Activated naive CD8-positive, alpha-beta T cell treated with anti-CD3 and anti-CD28 coated beads for 36 hours (primary cell): Measurements from ENCODE around the gene YTHDC2. TPM values are rescaled to one million over a fixed set of nuclear protein-coding genes. Genes with fewer than 3 reads are reported as not detected.
A peak's percentile ranks its signal among the peaks of the same experiment; 100 is the strongest.

Experiments
- DNase-seq: peaks from one replicate; pipeline ENCODE4 v3.0.0; 2021
- H3K27ac Mint-ChIP-seq: one replicate; pipeline ENCODE4 v1.8.0; 2022; ENCODE audit warnings: mild to moderate bottlenecking, moderate library complexity, mixed read lengths
- H3K27me3 Mint-ChIP-seq: one replicate; pipeline ENCODE4 v1.8.0; 2022; ENCODE audit warnings: mild to moderate bottlenecking, mixed read lengths
- H3K36me3 Mint-ChIP-seq: one replicate; pipeline ENCODE4 v1.8.0; 2021; ENCODE audit warnings: mild to moderate bottlenecking, mixed read lengths
- H3K4me1 Mint-ChIP-seq: one replicate; pipeline ENCODE4 v1.8.0; 2021; ENCODE audit warnings: mixed read lengths
- H3K4me3 Mint-ChIP-seq: one replicate; pipeline ENCODE4 v1.8.0; 2022; ENCODE audit warnings: mild to moderate bottlenecking, moderate library complexity, mixed read lengths
- H3K9me3 Mint-ChIP-seq: one replicate; pipeline ENCODE4 v1.8.0; 2022; ENCODE audit warnings: mixed read lengths
- total RNA-seq, 2 experiments: library from RNA; stranded (reverse); gene quantifications; one replicate each; pipeline ENCODE4 v1.2.3, GENCODE V29; 2021

YTHDC2 gene
- 10 to 100 TPM; 26.1 to 27.8 TPM for total RNA-seq

DNA sequence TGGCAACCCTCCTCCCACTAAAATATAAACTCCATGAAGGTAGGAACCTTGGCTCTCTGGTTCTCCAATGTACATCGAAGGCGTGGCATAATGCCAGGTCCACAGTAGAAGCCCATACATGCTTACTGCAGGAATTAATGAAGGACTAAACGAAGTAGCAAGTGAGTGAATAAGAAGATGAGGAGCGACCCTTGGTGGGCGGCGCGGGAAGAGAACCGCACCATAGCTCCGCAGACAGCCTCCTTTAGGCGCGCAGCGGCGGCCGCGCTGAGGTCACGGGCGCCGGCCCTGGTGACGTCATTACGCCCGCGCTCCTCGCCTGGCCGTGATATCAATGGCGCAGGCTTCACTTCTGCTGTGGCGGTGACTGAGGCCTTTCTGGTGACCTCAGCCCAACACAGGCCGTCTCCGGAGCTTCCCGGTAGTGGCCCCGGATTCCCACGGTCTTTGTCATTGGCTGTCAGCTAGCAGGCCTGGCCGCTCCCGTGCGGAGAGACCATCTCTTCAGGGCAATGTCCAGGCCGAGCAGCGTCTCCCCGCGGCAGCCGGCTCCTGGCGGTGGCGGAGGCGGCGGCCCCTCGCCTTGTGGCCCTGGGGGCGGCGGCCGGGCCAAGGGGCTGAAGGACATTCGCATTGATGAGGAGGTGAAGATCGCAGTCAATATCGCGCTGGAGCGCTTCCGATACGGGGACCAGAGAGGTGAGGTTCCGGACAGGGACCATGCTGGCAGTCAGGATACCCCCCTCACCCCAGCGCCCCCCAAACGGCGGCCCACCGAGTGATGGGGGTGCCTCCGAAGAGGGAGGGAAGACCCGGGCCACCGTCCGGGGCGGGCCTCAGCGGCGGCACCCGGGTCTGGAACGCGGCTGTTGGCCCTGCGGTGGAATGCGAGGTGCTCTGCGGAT, at the start of gene YTHDC2:
YTHDC2 (plus strand) TSS at position 311 of the 905 bp plus-strand sequence; CDS start at position 513, 202 bp downstream.
- Mint-ChIP-seq H3K27ac (peak within 1 kb of the TSS; percentile 84), H3K27me3 (peaks cover 17% of the 10 kb centered on the region)

DNA sequence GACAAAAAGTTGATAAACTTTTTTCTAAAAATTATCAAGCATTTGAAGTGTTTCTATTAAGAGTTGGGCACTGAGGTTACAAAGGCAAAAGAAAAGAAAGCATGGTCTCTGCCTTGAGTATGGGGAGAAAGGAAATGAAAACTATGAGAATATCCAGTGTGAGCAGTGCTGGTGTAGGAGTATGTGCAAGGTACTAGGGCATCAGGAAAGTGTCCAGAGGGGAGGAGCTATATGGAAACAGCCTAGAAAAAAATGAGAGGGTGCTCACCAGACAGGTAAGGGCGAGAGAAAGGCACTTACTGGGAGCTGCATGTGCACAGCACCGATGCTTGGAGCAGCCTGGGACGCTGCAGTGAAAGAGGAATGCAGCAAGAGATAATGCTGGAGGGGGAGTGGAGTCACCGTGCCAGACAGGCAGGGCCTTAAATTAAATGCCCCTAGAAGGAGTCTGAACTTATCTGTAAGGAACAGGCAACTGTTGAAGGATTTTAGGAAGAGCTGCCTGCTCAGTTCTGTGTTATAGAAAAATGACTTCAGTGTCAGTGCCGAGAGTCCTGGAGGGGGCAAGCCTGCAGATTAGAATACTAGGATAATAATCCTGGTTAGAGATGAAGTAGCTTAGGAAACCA, 39.3 kb upstream of the YTHDC2 start:
- Mint-ChIP-seq H3K27me3 (peaks cover 34% of the 10 kb centered on the region), H3K4me1 (no peaks in the 10 kb centered on the region), H3K27ac (no peak overlapping the region), H3K4me3 (no peak overlapping the region), H3K9me3 (peaks cover 6% of the 10 kb centered on the region), H3K36me3 (no peaks in the 10 kb centered on the region)
- DNase-seq = no peak

More for the DNA sequence above, at the start of gene YTHDC2:
- H3K36me3 Mint-ChIP-seq = peaks cover 22% of the 10 kb centered on the region
- H3K4me1 Mint-ChIP-seq = peaks cover 26% of the 10 kb centered on the region
- H3K9me3 Mint-ChIP-seq = peaks cover 2% of the 10 kb centered on the region
- H3K4me3 Mint-ChIP-seq = peak within 1 kb of the TSS; percentile 93
- peak; percentile 90 for DNase-seq

DNA sequence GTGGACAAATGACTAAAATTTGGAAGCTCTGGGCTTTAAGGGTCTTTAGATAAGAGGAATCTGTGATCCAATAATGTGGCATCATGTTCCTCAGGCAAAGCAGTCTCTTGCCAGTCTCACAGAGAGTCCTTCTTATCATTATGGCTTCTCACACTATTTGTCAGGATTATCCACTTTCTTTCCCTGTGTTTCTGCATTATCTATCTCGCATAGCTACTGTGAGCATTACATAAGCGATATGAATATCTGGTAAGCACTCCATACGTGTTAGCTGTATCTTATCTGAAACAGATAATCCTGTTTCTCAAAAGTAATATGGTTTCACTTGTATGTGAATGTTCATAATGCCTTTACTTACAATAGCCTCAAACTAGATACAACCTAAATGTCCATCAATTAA, 34.8 kb upstream of the YTHDC2 start:
- no peak overlapping the region for H3K4me3 Mint-ChIP-seq
- no peaks in the 10 kb centered on the region for H3K4me1 Mint-ChIP-seq
- H3K27ac Mint-ChIP-seq = no peak overlapping the region
- H3K9me3 Mint-ChIP-seq = no peaks in the 10 kb centered on the region
- no peaks in the 10 kb centered on the region for H3K36me3 Mint-ChIP-seq
- H3K27me3 Mint-ChIP-seq = peaks cover 35% of the 10 kb centered on the region
- DNase-seq = no peak

GRCh38 chr5:113480243-113480642, 33.3 kb upstream of the YTHDC2 start:
- H3K27me3 Mint-ChIP-seq = peaks cover 31% of the 10 kb centered on the region

GRCh38 chr5:113487416-113487780, 26.1 kb upstream of the YTHDC2 start:
- peaks cover 10% of the 10 kb centered on the region for H3K36me3 Mint-ChIP-seq
- H3K4me1 Mint-ChIP-seq = peaks cover 16% of the 10 kb centered on the region
- peak overlapping the region; percentile 68 for H3K4me3 Mint-ChIP-seq
- peaks cover 19% of the 10 kb centered on the region for H3K9me3 Mint-ChIP-seq
- peaks cover 83% of the 10 kb centered on the region for H3K27me3 Mint-ChIP-seq
- DNase-seq = no peak
- no peak overlapping the region for H3K27ac Mint-ChIP-seq

More at GRCh38 chr5:113480243-113480642, 33.3 kb upstream of the YTHDC2 start:
- H3K4me1 Mint-ChIP-seq = no peaks in the 10 kb centered on the region
- no peaks in the 10 kb centered on the region for H3K36me3 Mint-ChIP-seq
- DNase-seq = no peak
- H3K4me3 Mint-ChIP-seq = no peak overlapping the region
- no peak overlapping the region for H3K27ac Mint-ChIP-seq
- H3K9me3 Mint-ChIP-seq = no peaks in the 10 kb centered on the region

- peaks cover 84% of the 10 kb centered on the region for H3K27me3 Mint-ChIP-seq
- DNase-seq = peak; percentile 43
- H3K4me3 Mint-ChIP-seq = peak within 1 kb of the TSS; percentile 77
- peaks cover 16% of the 10 kb centered on the region for H3K4me1 Mint-ChIP-seq
- no peak within 1 kb of the TSS for H3K27ac Mint-ChIP-seq
- peaks cover 10% of the 10 kb centered on the region for H3K36me3 Mint-ChIP-seq
- H3K9me3 Mint-ChIP-seq = peaks cover 19% of the 10 kb centered on the region
Observed at GRCh38 chr5:113487781-113488644, 25.5 kb upstream of the YTHDC2 start, which contains the start of gene MCC. MCC (minus strand) TSS chr5:113488453.

DNA sequence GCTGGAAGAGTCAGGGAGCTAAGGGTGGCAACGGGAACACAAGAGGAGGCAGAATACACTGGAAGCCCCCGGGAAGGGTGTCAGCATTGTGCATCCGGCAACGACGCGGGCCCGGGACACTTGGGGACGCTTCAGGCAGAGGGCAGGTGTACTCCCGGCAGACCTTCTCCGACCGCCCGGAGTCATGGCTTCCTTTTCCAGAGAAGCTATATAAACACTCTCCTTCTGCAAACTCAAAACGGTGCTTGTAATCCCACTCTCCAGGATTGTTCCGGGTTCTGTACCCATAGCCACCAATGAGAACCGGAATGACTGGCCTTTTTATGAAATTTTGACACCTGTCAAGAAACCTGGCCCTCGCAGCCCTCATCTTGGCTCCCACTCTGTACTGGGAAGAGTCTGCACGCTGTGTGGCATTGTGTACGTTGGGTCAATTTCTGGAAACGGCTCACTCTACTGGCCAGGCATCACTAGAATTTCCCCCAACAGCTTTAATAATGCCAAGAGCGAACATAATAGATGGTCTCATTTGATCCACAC, 24.8 kb upstream of the YTHDC2 start:
- Mint-ChIP-seq H3K9me3 (peaks cover 19% of the 10 kb centered on the region), H3K4me3 (peak overlapping the region; percentile 77), H3K27ac (no peak overlapping the region), H3K27me3 (peaks cover 79% of the 10 kb centered on the region), H3K4me1 (peaks cover 16% of the 10 kb centered on the region), H3K36me3 (peaks cover 10% of the 10 kb centered on the region)
- no peak for DNase-seq

- peak; percentile 15 for DNase-seq
- Mint-ChIP-seq H3K36me3 (peaks cover 10% of the 10 kb centered on the region), H3K27me3 (peaks cover 80% of the 10 kb centered on the region), H3K4me3 (no peak overlapping the region), H3K27ac (no peak overlapping the region), H3K9me3 (peaks cover 19% of the 10 kb centered on the region), H3K4me1 (peaks cover 16% of the 10 kb centered on the region)
Observed at GRCh38 chr5:113489299-113489698, 24.2 kb upstream of the YTHDC2 start.

DNA sequence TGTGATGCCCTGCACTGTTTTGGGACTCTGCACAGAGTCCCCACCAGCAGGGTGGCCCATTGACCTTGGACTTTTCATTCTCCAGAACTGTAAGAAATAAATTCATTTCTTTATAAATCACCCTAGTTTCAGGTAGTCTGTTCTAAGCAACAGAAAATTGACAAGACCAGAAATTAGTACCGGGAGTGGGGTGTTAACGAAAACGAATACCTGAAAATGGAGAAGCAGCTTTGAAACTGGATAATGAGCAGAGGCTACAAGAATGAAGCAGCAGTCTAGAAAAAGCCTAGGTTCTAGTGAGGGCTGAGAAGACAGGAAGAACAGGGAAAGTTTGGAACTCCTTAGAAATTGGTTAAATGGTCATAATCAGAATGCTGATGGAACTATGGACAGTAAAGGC, 23.2 kb upstream of the YTHDC2 start:
- H3K4me1 Mint-ChIP-seq = peaks cover 16% of the 10 kb centered on the region
- peaks cover 83% of the 10 kb centered on the region for H3K27me3 Mint-ChIP-seq
- peaks cover 10% of the 10 kb centered on the region for H3K36me3 Mint-ChIP-seq
- peaks cover 19% of the 10 kb centered on the region for H3K9me3 Mint-ChIP-seq
- no peak overlapping the region for H3K27ac Mint-ChIP-seq
- DNase-seq = no peak
- H3K4me3 Mint-ChIP-seq = no peak overlapping the region

DNA sequence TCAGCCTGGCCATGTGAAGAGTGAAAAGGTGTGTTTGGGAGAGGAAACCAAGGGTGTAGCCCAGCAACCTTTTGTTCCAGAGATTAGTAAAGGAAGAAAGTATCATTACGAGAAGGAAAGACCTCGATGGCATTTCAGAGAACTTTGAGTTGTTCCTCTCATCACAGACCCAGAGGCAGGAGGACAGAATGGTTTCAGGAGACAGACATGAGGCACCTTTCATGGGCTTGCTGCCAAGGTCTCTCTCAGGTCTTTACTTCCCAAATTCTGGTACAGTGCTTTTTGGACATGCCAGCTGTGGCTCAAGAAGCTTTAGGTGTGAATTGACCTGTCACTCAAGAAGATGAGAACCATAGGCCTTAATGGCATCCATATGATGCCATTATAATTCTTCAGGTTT, 22.5 kb upstream of the YTHDC2 start:
- peaks cover 16% of the 10 kb centered on the region for H3K4me1 Mint-ChIP-seq
- DNase-seq = no peak
- no peak overlapping the region for H3K4me3 Mint-ChIP-seq
- H3K27me3 Mint-ChIP-seq = peaks cover 77% of the 10 kb centered on the region
- H3K27ac Mint-ChIP-seq = no peak overlapping the region
- peaks cover 10% of the 10 kb centered on the region for H3K36me3 Mint-ChIP-seq
- H3K9me3 Mint-ChIP-seq = peaks cover 19% of the 10 kb centered on the region

DNA sequence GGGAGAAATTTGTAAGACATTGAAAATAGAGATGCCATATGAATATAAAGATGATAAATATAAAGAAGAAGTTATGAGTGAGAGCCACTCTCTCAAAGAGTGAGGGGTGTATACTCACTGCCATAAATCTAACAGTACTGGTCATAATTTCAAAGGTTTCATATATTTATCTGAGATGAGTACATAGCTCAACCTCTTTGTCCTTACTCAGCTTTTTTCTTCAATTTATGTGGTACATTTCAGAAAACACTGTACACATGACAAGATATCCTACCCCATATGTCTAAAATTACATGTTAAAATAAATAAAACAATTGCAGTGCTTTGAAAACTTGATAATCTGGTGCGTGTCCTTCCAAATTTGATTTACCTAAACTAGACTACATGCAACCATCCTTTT, 20.0 kb upstream of the YTHDC2 start:
- Mint-ChIP-seq H3K9me3 (peaks cover 19% of the 10 kb centered on the region), H3K4me1 (peaks cover 10% of the 10 kb centered on the region), H3K4me3 (no peak overlapping the region), H3K36me3 (peaks cover 10% of the 10 kb centered on the region), H3K27ac (no peak overlapping the region), H3K27me3 (peaks cover 68% of the 10 kb centered on the region)
- DNase-seq = no peak

GRCh38 chr5:113495422-113495841, 18.1 kb upstream of the YTHDC2 start:
- Mint-ChIP-seq H3K27me3 (peaks cover 64% of the 10 kb centered on the region), H3K27ac (no peak overlapping the region), H3K9me3 (peaks cover 12% of the 10 kb centered on the region), H3K4me3 (no peak overlapping the region), H3K36me3 (peaks cover 5% of the 10 kb centered on the region), H3K4me1 (no peaks in the 10 kb centered on the region)
- DNase-seq = no peak

DNA sequence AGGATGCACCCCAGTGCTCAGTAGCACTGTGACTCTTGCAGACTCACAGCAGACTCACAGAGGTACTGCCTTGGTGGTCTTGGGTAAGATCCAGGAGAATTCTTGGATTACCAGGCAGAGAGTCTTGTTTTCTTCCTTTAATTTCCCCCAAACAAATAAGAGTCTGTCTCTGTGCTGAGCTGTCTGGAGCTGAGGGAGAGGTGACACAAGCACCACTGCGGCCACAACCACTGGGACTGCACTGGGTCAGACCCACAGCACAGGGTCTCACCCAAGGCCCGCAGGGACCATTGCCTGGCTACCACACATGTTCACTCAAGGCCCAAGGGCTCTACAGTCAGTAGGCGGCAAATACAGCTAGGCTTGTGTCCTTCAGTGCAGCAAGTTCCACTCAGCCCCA, 11.4 kb upstream of the YTHDC2 start:
- Mint-ChIP-seq H3K4me1 (no peaks in the 10 kb centered on the region), H3K4me3 (no peak overlapping the region), H3K36me3 (no peaks in the 10 kb centered on the region), H3K27me3 (peaks cover 52% of the 10 kb centered on the region), H3K27ac (no peak overlapping the region), H3K9me3 (peaks cover 6% of the 10 kb centered on the region)
- DNase-seq = no peak

DNA sequence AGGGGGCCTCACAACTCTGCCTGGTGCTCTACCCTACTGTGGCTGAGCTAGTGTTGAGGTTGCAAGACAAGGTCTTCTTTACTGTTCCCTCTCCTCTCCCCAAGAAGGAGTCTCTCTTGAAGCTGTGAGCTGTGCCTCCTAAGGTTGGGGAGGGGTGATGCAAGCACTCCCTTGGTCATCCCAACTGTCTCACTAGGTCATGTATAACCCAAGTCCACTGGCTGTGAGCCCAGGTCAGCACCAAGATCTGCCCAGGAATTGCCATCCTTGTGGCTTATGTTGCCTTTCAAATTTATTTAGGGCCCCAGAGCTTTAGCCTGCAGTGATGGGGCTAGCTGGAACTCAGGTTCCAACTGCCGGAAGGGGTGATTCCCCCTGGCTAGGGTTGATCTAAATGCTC, 10.3 kb upstream of the YTHDC2 start:
- Mint-ChIP-seq H3K4me3 (no peak overlapping the region), H3K9me3 (peaks cover 6% of the 10 kb centered on the region), H3K27ac (no peak overlapping the region), H3K4me1 (no peaks in the 10 kb centered on the region), H3K27me3 (peaks cover 52% of the 10 kb centered on the region), H3K36me3 (no peaks in the 10 kb centered on the region)
- no peak for DNase-seq
